Left colon (tissue), 2 donors: ENCODE results near the gene IMPDH1. TPM values are rescaled to one million over a fixed set of nuclear protein-coding genes. Genes with fewer than 3 reads are reported as not detected.

Experiments used
- ATAC-seq: fragments of 200-7000 bp; cut with Tn5 transposase; one replicate; pipeline ENCODE4 v1.9.1; 2020; ENCODE audit warnings: mild to moderate bottlenecking, moderate library complexity
- DNase-seq, 2 donors: peaks; one replicate each; pipeline ENCODE4 v3.0.0-alpha.2; 2020
- intact Hi-C, 2 donors: fragments of 100-400 bp; cut with DNase I in 1 of 2; cut with micrococcal nuclease in 1 of 2; formaldehyde crosslinking; loops; one replicate each; pipeline versions ENCODE4 v1.11.2 to v1.14.0; 2022; cut with DNase I, micrococcal nuclease
- total RNA-seq, 2 donors: library from RNA; stranded (reverse); fragmentation: NEBNext Ultra II Directional; extraction: Animal tissue kit (Norgen Biotek cat#: 25700); gene quantifications; one replicate each; pipeline ENCODE4 v1.2.1, GENCODE V29; 2021
- donor health status: DM: no; HTN: no; CAD: no.
- donor health status: DM: yes; HTN: yes; CAD: no.

IMPDH1 gene
- total RNA-seq, 2 donors from 2014 or later: 29.0 to 31.2 TPM

DNA sequence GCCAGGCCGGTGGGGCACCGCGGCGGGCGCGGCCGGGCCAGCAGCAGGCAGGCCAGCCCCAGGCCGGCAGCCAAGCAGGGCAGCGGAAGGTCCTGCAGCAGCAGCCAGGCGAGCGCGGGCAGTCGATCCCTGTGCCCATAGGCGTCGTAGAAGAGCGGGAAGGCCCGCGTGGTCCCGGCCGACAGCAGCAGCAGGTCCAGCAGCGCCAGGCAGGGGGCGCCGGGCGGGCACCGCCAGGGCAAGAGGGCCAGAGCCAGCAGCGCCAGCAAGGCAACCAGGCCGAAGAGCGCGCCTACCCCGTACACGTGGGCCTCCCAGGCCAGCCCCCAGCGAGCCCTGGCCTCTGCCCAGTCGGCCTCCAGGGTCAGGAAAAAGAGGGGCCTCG is 57.6 kb downstream of the IMPDH1 start:
- ATAC-seq: peak; percentile 72
- intact Hi-C loops: no loop called here
- peak in 1 of 2 donors; percentile 50 for DNase-seq

GRCh38 chr7:128351296-128352152 is 58.3 kb downstream of the IMPDH1 start:
- intact Hi-C loops: no loop called here
- DNase-seq (no peak), ATAC-seq (no peak)

DNA sequence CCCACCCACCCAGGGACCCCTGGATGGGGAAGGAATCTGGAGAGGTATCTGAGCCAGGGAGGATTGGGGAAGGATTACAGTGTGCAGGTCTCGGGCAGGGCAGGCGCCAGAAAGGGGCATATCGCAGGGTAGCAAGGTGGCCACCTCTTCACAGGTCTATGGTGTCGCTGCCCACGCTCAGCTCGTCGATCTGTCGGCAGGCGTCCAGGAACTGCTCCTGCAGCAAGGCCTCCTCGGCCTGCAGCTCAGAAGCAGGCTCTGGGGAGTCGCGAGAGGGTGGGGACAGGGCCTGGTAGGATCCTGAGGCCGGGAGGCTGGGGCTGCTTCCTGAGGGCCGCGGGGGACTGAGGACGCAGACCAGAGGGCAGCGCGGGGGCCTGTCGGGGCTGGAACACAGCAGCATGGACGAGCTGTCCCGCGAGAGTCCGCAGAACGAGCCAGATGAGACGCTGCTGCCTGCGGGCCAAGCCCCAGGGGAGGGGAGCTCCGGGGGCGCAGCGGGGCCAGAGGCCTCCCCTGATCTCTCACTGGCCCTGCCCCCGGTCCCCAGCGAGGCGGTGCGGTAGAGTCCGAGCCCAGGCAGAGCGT is 59.0 kb downstream of the IMPDH1 start:
- intact Hi-C loops: no loop called here
- ATAC-seq (no peak), DNase-seq (no peak)

- DNase-seq: no peak
- no peak for ATAC-seq
- intact Hi-C loops: loop anchor here in 1 of 2 donors (5.0 kb wide), 1 partner anchor 38 kb away; no protein-coding TSS in a partner anchor
Measured at GRCh38 chr7:128349466-128349825, 60.3 kb downstream of the IMPDH1 start.

DNA sequence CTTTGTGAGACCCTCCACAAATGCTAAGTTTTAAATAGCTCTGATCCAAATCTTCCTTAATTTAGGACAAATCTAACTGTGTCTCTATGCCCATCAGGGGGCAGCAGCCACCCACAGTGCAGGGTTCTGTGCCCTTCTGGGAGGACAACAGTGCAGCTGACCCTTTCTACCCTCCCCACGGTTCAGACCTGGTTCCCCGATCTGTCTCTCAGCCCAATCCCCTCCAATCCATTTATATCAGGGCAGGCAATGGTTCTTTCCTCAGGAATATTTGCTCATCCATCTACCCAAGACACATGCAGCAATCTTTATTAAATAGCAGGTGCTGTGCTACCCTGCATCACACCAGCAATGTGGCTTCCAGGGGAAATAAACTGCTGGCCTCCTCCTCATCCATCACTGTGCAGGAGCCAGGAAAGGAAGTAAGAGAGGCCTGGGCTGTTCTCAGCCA is 62.1 kb downstream of the IMPDH1 start:
- intact Hi-C loops: loop anchor here in 1 of 2 donors (5.0 kb wide), 1 partner anchor 40 kb away; no protein-coding TSS in a partner anchor
- DNase-seq (peak in 1 of 2 donors; percentile 54), ATAC-seq (no peak)

GRCh38 chr7:128344431-128344774 is 65.4 kb downstream of the IMPDH1 start:
- DNase-seq (no peak), ATAC-seq (no peak)
- intact Hi-C loops: no loop called here

DNA sequence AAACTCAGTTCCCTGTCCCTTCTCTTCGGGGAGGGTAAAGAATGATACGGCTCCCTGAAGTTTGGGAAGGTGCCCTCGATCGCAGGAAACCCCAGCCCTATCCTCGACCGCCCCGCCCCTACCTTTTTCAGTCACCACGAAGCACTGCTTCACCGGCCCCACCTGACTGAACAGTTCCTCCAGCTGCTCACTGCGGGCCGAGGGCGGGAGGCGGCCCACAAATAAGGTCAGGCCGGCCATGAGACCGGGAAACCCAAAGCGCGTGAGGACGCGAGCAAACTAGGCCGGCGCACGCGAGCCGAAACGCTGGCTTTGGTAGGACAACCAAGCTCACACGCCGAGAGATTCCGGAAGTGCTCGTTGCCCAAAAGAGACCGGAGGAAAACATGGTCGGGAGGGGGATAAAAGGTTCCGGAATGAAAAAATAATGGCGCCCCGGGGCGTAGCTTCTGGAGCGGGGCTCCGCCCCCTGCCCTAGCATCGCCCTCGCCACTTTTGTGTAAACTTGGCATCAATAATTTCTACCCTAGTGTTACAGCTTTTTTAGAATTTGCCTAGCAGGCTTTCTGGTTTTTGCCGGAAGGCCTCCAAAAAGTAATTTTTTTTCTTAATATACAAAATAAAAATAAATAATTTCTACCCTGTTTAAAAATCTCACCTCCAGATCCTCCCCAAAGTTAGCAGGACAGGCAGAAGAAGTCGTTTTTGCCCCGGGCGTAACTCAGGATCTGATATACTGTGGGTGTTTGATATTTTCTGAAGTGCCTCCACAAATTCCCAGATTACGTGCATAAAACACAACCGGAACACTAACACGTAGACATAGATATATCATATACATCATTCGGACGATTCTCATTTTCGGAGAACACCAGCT is 66.0 kb downstream of the IMPDH1 start, which contains the start of gene RBM28:
Gene RBM28 (minus strand): TSS at position 355 of the 877 bp plus-strand sequence. CDS start 115 bp downstream, at position 240.
- peak; percentile 89 for DNase-seq
- ATAC-seq: peak; percentile 94
- intact Hi-C loops: no loop called here

Other genes starting within 250 kb of the IMPDH1 start
- gene LEP, start 168.7 kb downstream of the IMPDH1 start, total RNA-seq: under 1 TPM in 1 of 2 donors, not detected in 1; 0.75 TPM
- 10 to 100 TPM; 19.6 to 26.8 TPM for gene RBM28, start 66.1 kb downstream of the IMPDH1 start, total RNA-seq
- gene PRRT4, start 48.3 kb downstream of the IMPDH1 start, total RNA-seq: under 1 TPM in 1 of 2 donors, not detected in 1; 0.20 TPM
- 1 to 10 TPM; 5.8 to 7.3 TPM for gene HILPDA, start 45.9 kb upstream of the IMPDH1 start, total RNA-seq
- gene METTL2B, start 66.8 kb upstream of the IMPDH1 start, total RNA-seq: 10 to 100 TPM; 24.7 to 28.0 TPM